Ascending aorta (tissue), 2 donors: Measurements from ENCODE around the gene FXR1. TPM values are rescaled to one million over a fixed set of nuclear protein-coding genes. Genes with fewer than 3 reads are reported as not detected.

Experiments
- DNase-seq, 2 donors: peaks; one replicate each; pipeline ENCODE4 v3.0.0-alpha.2; 2019; ENCODE audit warnings: low spot score in 2 of 2
- H3K27ac ChIP-seq, 2 donors: fragments of 200-600 bp; sonication (generic); one replicate each; pipeline ENCODE4 v1.5.1; 2016 to 2017; ENCODE audit warnings: mild to moderate bottlenecking in 1 of 2
- H3K27me3 ChIP-seq: fragments of 200-600 bp; sonication (generic); one replicate; pipeline ENCODE4 v1.5.1; 2017
- H3K36me3 ChIP-seq, 2 donors: fragments of 200-600 bp; sonication (generic); one replicate each; pipeline ENCODE4 v1.5.1; 2016
- H3K4me1 ChIP-seq, 2 donors: fragments of 200-600 bp; sonication (generic); one replicate each; pipeline ENCODE4 v1.5.1; 2016 to 2017; ENCODE audit warnings: mild to moderate bottlenecking in 1 of 2
- H3K4me3 ChIP-seq, 2 donors: fragments of 200-600 bp; sonication (generic); one replicate each; pipeline ENCODE4 v1.5.1; 2016 to 2017; ENCODE audit warnings: mild to moderate bottlenecking in 1 of 2
- H3K9me3 ChIP-seq, 2 donors: fragments of 200-600 bp; sonication (generic); one replicate each; pipeline ENCODE4 v1.5.1; 2016
- CTCF ChIP-seq, 3 experiments: fragments of 200-600 bp in 2 of 3; fragments of 450-650 bp in 1 of 3; sonication (generic) in 2 of 3; IDR thresholded peaks; one replicate each; pipeline ENCODE4 v1.5.1; 2016 to 2019; ENCODE audit warnings: antibody characterized with exemption in 3 of 3, mild to moderate bottlenecking in 1 of 3, moderate library complexity in 1 of 3
- intact Hi-C: fragments of 100-400 bp; cut with DNase I; formaldehyde crosslinking; loops from one replicate; pipeline ENCODE4 v1.15.1; 2023
- total RNA-seq: library from RNA; depleted of rRNA; stranded (reverse); fragments of >200 nt; gene quantifications from one replicate; pipeline ENCODE4 v1.1.0, GENCODE V29; 2016

The FXR1 gene
- total RNA-seq, 1 donor from 2014 or later, result 9.6 TPM

GRCh38 chr3:180923561-180923960, 11.1 kb downstream of the FXR1 start:
- DNase-seq, result no peak
- no peaks in the 10 kb centered on the region for H3K27me3 ChIP-seq
- TF ChIP-seq CTCF (IDR thresholded peaks at IDR 0.05), result no peak
- peaks cover 0 to 11% of the 10 kb centered on the region in 2 donors for H3K4me1 ChIP-seq
- intact Hi-C loops, result no loop called here
- H3K27ac ChIP-seq, result no peak overlapping the region
- H3K4me3 ChIP-seq, result no peak overlapping the region
- peaks cover 0 to 6% of the 10 kb centered on the region in 2 donors for H3K9me3 ChIP-seq
- no peaks in the 10 kb centered on the region for H3K36me3 ChIP-seq

GRCh38 chr3:180926526-180926925, 14.1 kb downstream of the FXR1 start:
- Histone ChIP-seq H3K36me3 (no peaks in the 10 kb centered on the region), H3K4me3 (no peak overlapping the region), H3K4me1 (peaks cover 0 to 6% of the 10 kb centered on the region in 2 donors), H3K27ac (no peak overlapping the region), H3K27me3 (no peaks in the 10 kb centered on the region), H3K9me3 (peaks cover 0 to 6% of the 10 kb centered on the region in 2 donors)
- no peak for DNase-seq
- intact Hi-C loops, result no loop called here
- no peak for TF ChIP-seq CTCF (IDR thresholded peaks at IDR 0.05)

GRCh38 chr3:180929376-180929775, 16.9 kb downstream of the FXR1 start:
- H3K4me3 ChIP-seq, result no peak overlapping the region
- no peak for TF ChIP-seq CTCF (IDR thresholded peaks at IDR 0.05)
- peaks cover 0 to 6% of the 10 kb centered on the region in 2 donors for H3K9me3 ChIP-seq
- H3K36me3 ChIP-seq, result no peaks in the 10 kb centered on the region
- intact Hi-C loops, result no loop called here
- no peak for DNase-seq
- H3K4me1 ChIP-seq, result peaks cover 0 to 2% of the 10 kb centered on the region in 2 donors
- H3K27me3 ChIP-seq, result no peaks in the 10 kb centered on the region
- no peak overlapping the region for H3K27ac ChIP-seq

- DNase-seq, result no peak
- Histone ChIP-seq H3K9me3 (peaks cover 0 to 6% of the 10 kb centered on the region in 2 donors), H3K36me3 (peaks cover 0 to 4% of the 10 kb centered on the region in 2 donors), H3K4me3 (no peak overlapping the region), H3K27me3 (no peaks in the 10 kb centered on the region), H3K27ac (no peak overlapping the region), H3K4me1 (peaks cover 0 to 2% of the 10 kb centered on the region in 2 donors)
- intact Hi-C loops, result no loop called here
- no peak for TF ChIP-seq CTCF (IDR thresholded peaks at IDR 0.05)
Measured at GRCh38 chr3:180930526-180930925, 18.1 kb downstream of the FXR1 start.

- Histone ChIP-seq H3K27ac (no peak overlapping the region), H3K36me3 (peaks cover 11 to 13% of the 10 kb centered on the region in 2 donors), H3K4me1 (peaks cover 0 to 2% of the 10 kb centered on the region in 2 donors), H3K4me3 (no peak overlapping the region), H3K27me3 (no peaks in the 10 kb centered on the region), H3K9me3 (peaks cover 0 to 6% of the 10 kb centered on the region in 2 donors)
- no peak for DNase-seq
- intact Hi-C loops, result no loop called here
- no peak for TF ChIP-seq CTCF (IDR thresholded peaks at IDR 0.05)
Measured at GRCh38 chr3:180932819-180933218, 20.3 kb downstream of the FXR1 start.

- no peak overlapping the region for H3K27ac ChIP-seq
- H3K4me3 ChIP-seq, result no peak overlapping the region
- no peaks in the 10 kb centered on the region for H3K9me3 ChIP-seq
- H3K36me3 ChIP-seq, result peaks cover 11 to 18% of the 10 kb centered on the region in 2 donors
- DNase-seq, result no peak
- intact Hi-C loops, result no loop called here
- TF ChIP-seq CTCF (IDR thresholded peaks at IDR 0.05), result no peak
- H3K4me1 ChIP-seq, result peaks cover 0 to 2% of the 10 kb centered on the region in 2 donors
- no peaks in the 10 kb centered on the region for H3K27me3 ChIP-seq
Measured at GRCh38 chr3:180934638-180935037, 22.2 kb downstream of the FXR1 start.
